ENCODE data around the gene COL28A1. TPM values are rescaled to one million over a fixed set of nuclear protein-coding genes. Genes with fewer than 3 reads are reported as not detected.
"Not testable (repeated sequence)": the region's sequence is repeated elsewhere in the genome, so short reads cannot be mapped to it uniquely, and the experiment has no call there.

The COL28A1 gene
- total and polyA plus RNA-seq, 3 experiments from 2014 or later = not detected

- peak overlapping the region; percentile 77 for H3K27ac ChIP-seq (ENCODE audit: low read depth, low read length)
- Mint-ChIP-seq H3K9me3 (no peaks in the 10 kb centered on the region), H3K27me3 (no peaks in the 10 kb centered on the region), H3K27ac (no peak overlapping the region), H3K4me1 (peaks cover 33 to 39% (median 38%) of the 10 kb centered on the region in 3 donors), H3K36me3 (peaks cover 0 to 3% (median 2%) of the 10 kb centered on the region in 3 donors), H3K4me3 (no peak overlapping the region)
- no peaks in the 10 kb centered on the region for H3K36me3 ChIP-seq (ENCODE audit: insufficient read depth, low read length)
- H3K4me1 ChIP-seq (ENCODE audit: insufficient read depth, low read length) = peaks cover 46% of the 10 kb centered on the region
- H3K27me3 ChIP-seq (ENCODE audit: insufficient read depth, low read length, poor library complexity, severe bottlenecking) = no peaks in the 10 kb centered on the region
- DNase-seq = no peak
- POLR2A ChIA-PET = interaction anchor here (0.6 kb wide), 1 partner anchor 50 kb away, joined by 3 read pairs; no protein-coding TSS in a partner anchor
- H3K4me3 ChIP-seq (ENCODE audit: low read length) = peak overlapping the region; percentile 57
- CTCF ChIA-PET = no interaction called here
- no peaks in the 10 kb centered on the region for H3K9me3 ChIP-seq (ENCODE audit: low read length)
Observed at GRCh38 chr7:7565746-7566650, 30.3 kb upstream of the COL28A1 start.

- Histone ChIP-seq H3K27ac (ENCODE audit: low read depth, low read length) (no peak overlapping the region), H3K36me3 (ENCODE audit: insufficient read depth, low read length) (no peaks in the 10 kb centered on the region), H3K4me1 (ENCODE audit: insufficient read depth, low read length) (peaks cover 41% of the 10 kb centered on the region), H3K27me3 (ENCODE audit: insufficient read depth, low read length, poor library complexity, severe bottlenecking) (no peaks in the 10 kb centered on the region), H3K4me3 (ENCODE audit: low read length) (no peak overlapping the region), H3K9me3 (ENCODE audit: low read length) (no peaks in the 10 kb centered on the region)
- Mint-ChIP-seq H3K27ac (no peak overlapping the region), H3K27me3 (no peaks in the 10 kb centered on the region), H3K4me3 (no peak overlapping the region), H3K36me3 (peaks cover 2 to 3% (median 3%) of the 10 kb centered on the region in 3 donors), H3K4me1 (peaks cover 27 to 30% (median 30%) of the 10 kb centered on the region in 3 donors), H3K9me3 (no peaks in the 10 kb centered on the region)
- POLR2A ChIA-PET = no interaction called here
- CTCF ChIA-PET = interaction anchor here (1.1 kb wide), 1 partner anchor 10 kb away, joined by 3 read pairs; no protein-coding TSS in a partner anchor
- no peak for DNase-seq
Observed at GRCh38 chr7:7565018-7565680, 29.5 kb upstream of the COL28A1 start.

DNA sequence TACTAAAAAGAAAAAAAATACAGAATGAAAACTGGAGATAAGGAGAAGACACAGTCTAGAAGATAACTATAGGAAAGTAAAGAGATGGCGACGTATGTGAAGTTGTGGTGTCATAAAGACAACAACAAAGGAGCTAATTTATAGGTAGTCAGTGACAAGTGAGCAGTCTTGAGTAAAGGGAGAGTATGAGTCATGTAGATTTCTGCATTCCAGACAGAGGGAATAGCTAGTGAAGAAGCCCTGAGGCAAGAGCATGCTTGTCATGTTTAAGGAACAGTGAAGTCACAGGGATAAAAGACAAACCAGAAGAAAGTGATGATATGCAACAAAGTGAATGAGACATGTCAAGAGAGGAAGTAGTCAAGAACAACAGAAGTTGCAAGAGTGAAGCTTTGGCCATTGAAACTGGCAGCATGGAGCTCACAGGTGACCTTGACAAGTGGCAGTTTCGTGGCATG is 28.7 kb upstream of the COL28A1 start:
- no peaks in the 10 kb centered on the region for H3K9me3 ChIP-seq (ENCODE audit: low read length)
- H3K4me1 ChIP-seq (ENCODE audit: insufficient read depth, low read length) = peaks cover 37% of the 10 kb centered on the region
- DNase-seq = no peak
- Mint-ChIP-seq H3K9me3 (peaks cover 0 to 5% (median 0%) of the 10 kb centered on the region in 5 donors), H3K36me3 (peaks cover 0 to 11% (median 6%) of the 10 kb centered on the region in 3 donors), H3K27me3 (no peaks in the 10 kb centered on the region), H3K4me1 (peaks cover 19 to 22% (median 22%) of the 10 kb centered on the region in 3 donors), H3K4me3 (no peak overlapping the region), H3K27ac (no peak overlapping the region)
- H3K4me3 ChIP-seq (ENCODE audit: low read length) = no peak overlapping the region
- no peak overlapping the region for H3K27ac ChIP-seq (ENCODE audit: low read depth, low read length)
- ChIA-PET CTCF (interaction anchor here (1.1 kb wide), 1 partner anchor 9 kb away, joined by 3 read pairs; no protein-coding TSS in a partner anchor), POLR2A (no interaction called here)
- no peaks in the 10 kb centered on the region for H3K27me3 ChIP-seq (ENCODE audit: insufficient read depth, low read length, poor library complexity, severe bottlenecking)
- H3K36me3 ChIP-seq (ENCODE audit: insufficient read depth, low read length) = no peaks in the 10 kb centered on the region

GRCh38 chr7:7563813-7564212 is 28.1 kb upstream of the COL28A1 start:
- POLR2A ChIA-PET = no interaction called here
- Mint-ChIP-seq H3K36me3 (peaks cover 3 to 16% (median 8%) of the 10 kb centered on the region in 3 donors), H3K27me3 (no peaks in the 10 kb centered on the region), H3K4me1 (peaks cover 14 to 17% (median 16%) of the 10 kb centered on the region in 3 donors), H3K27ac (no peak overlapping the region), H3K9me3 (peaks cover 2 to 11% (median 4%) of the 10 kb centered on the region in 5 donors), H3K4me3 (peak overlapping the region in 1 of 7 donors; percentile 45)
- no peak overlapping the region for H3K27ac ChIP-seq (ENCODE audit: low read depth, low read length)
- no peaks in the 10 kb centered on the region for H3K9me3 ChIP-seq (ENCODE audit: low read length)
- H3K4me1 ChIP-seq (ENCODE audit: insufficient read depth, low read length) = peaks cover 32% of the 10 kb centered on the region
- no peaks in the 10 kb centered on the region for H3K27me3 ChIP-seq (ENCODE audit: insufficient read depth, low read length, poor library complexity, severe bottlenecking)
- H3K4me3 ChIP-seq (ENCODE audit: low read length) = no peak overlapping the region
- H3K36me3 ChIP-seq (ENCODE audit: insufficient read depth, low read length) = no peaks in the 10 kb centered on the region
- no peak for DNase-seq
- CTCF ChIA-PET = no interaction called here

DNA sequence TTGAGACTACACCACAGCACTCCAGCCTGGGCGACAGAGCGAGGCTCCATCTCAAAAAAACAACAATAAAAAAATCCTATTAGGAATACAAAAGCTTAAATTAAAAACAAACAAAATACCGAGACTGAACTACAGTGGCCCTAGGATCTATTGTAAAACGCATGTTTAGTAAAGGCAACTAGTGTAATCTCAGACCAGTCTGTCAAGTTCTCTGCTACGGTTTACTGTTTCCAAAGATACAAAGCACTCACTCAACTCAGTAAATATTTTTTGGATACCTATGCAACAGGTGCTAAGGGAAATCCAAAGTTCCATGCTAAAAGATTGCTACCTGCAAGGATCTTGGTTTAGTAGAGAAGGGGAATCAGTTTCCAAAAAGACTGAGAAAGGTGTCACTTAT is 27.6 kb upstream of the COL28A1 start:
- DNase-seq = no peak
- Histone ChIP-seq H3K36me3 (ENCODE audit: insufficient read depth, low read length) (no peaks in the 10 kb centered on the region), H3K27ac (ENCODE audit: low read depth, low read length) (no peak overlapping the region), H3K4me3 (ENCODE audit: low read length) (no peak overlapping the region), H3K9me3 (ENCODE audit: low read length) (no peaks in the 10 kb centered on the region), H3K4me1 (ENCODE audit: insufficient read depth, low read length) (peaks cover 26% of the 10 kb centered on the region), H3K27me3 (ENCODE audit: insufficient read depth, low read length, poor library complexity, severe bottlenecking) (no peaks in the 10 kb centered on the region)
- H3K9me3 Mint-ChIP-seq = peaks cover 6 to 16% (median 8%) of the 10 kb centered on the region in 5 donors
- H3K4me1 Mint-ChIP-seq = peaks cover 8 to 11% (median 11%) of the 10 kb centered on the region in 3 donors
- no peaks in the 10 kb centered on the region for H3K27me3 Mint-ChIP-seq
- ChIA-PET CTCF (no interaction called here), POLR2A (no interaction called here)
- peak overlapping the region in 2 of 7 donors; percentile 13 to 45 for H3K4me3 Mint-ChIP-seq
- H3K36me3 Mint-ChIP-seq = peaks cover 3 to 22% (median 12%) of the 10 kb centered on the region in 3 donors
- H3K27ac Mint-ChIP-seq = no peak overlapping the region

DNA sequence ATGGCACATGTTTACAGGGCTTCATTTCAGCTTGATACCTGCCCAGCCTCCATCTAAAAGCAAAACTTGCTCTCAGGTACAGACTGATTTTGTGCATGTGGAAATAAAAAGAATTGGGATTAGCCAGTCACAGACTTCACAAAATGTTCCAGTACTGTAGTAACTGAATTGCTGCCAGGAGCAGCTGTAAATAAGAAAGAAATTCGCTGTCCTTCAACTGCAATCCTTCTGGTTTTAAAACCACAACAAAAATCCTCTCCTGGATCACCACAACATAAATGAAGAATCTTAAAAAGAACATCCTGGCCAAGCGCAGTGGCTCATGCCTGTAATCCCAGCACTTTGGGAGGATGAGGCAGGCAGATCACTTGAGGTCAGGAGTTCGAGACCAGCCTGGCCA is 27.1 kb upstream of the COL28A1 start:
- ChIA-PET POLR2A (no interaction called here), CTCF (no interaction called here)

GRCh38 chr7:7561591-7561990 is 25.9 kb upstream of the COL28A1 start:
- H3K36me3 ChIP-seq (ENCODE audit: insufficient read depth, low read length); H3K9me3 ChIP-seq (ENCODE audit: low read length); H3K27ac Mint-ChIP-seq; POLR2A ChIA-PET; H3K4me3 ChIP-seq (ENCODE audit: low read length); H3K4me3 Mint-ChIP-seq; H3K27me3 Mint-ChIP-seq; CTCF ChIA-PET; H3K27me3 ChIP-seq (ENCODE audit: insufficient read depth, low read length, poor library complexity, severe bottlenecking); H3K4me1 Mint-ChIP-seq; DNase-seq; H3K27ac ChIP-seq (ENCODE audit: low read depth, low read length): not testable (repeated sequence)
- Mint-ChIP-seq H3K9me3 (peaks cover 6 to 18% (median 14%) of the 10 kb centered on the region in 5 donors), H3K36me3 (peaks cover 3 to 31% (median 8%) of the 10 kb centered on the region in 3 donors)
- peaks cover 18% of the 10 kb centered on the region for H3K4me1 ChIP-seq (ENCODE audit: insufficient read depth, low read length)

More for the DNA sequence above, 27.1 kb upstream of the COL28A1 start:
- Mint-ChIP-seq H3K4me1 (peaks cover 3 to 6% (median 6%) of the 10 kb centered on the region in 3 donors), H3K9me3 (peaks cover 6 to 18% (median 12%) of the 10 kb centered on the region in 5 donors), H3K27me3 (peaks cover 0 to 2% of the 10 kb centered on the region in 2 donors), H3K36me3 (peaks cover 3 to 27% (median 12%) of the 10 kb centered on the region in 3 donors), H3K27ac (no peak overlapping the region), H3K4me3 (peak overlapping the region in 1 of 7 donors; percentile 5)
- Histone ChIP-seq H3K4me1 (ENCODE audit: insufficient read depth, low read length) (peaks cover 21% of the 10 kb centered on the region), H3K36me3 (ENCODE audit: insufficient read depth, low read length) (no peaks in the 10 kb centered on the region), H3K4me3 (ENCODE audit: low read length) (no peak overlapping the region), H3K27me3 (ENCODE audit: insufficient read depth, low read length, poor library complexity, severe bottlenecking) (no peaks in the 10 kb centered on the region), H3K9me3 (ENCODE audit: low read length) (no peaks in the 10 kb centered on the region), H3K27ac (ENCODE audit: low read depth, low read length) (no peak overlapping the region)
- no peak for DNase-seq

DNA sequence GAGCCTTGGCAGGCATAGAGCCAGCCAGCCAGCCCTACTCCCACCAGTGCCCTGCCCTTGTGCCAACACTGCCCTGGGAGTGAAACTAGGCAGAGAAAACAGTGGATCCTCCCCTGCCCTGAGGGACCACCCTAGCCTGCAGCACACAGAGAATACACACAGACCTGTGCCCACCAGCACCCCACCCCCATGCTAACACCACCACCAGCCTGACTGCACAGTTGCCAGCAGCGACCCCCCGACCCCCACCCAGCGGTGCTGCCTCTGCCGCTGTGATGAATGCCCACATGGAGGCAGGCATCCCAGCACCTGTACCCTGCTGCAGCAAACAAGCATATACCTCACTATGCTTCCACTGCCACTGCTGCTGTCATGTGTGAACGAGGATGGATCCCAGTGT is 21.6 kb upstream of the COL28A1 start:
- no peak overlapping the region for H3K27ac ChIP-seq (ENCODE audit: low read depth, low read length)
- no peak for DNase-seq
- Mint-ChIP-seq H3K36me3 (peaks cover 6 to 31% (median 8%) of the 10 kb centered on the region in 3 donors), H3K27me3 (peaks cover 0 to 7% of the 10 kb centered on the region in 2 donors), H3K4me1 (no peaks in the 10 kb centered on the region), H3K27ac (no peak overlapping the region), H3K9me3 (peaks cover 6 to 18% (median 14%) of the 10 kb centered on the region in 5 donors), H3K4me3 (no peak overlapping the region)
- POLR2A ChIA-PET = no interaction called here
- H3K4me1 ChIP-seq (ENCODE audit: insufficient read depth, low read length) = no peaks in the 10 kb centered on the region
- no peaks in the 10 kb centered on the region for H3K36me3 ChIP-seq (ENCODE audit: insufficient read depth, low read length)
- no peaks in the 10 kb centered on the region for H3K27me3 ChIP-seq (ENCODE audit: insufficient read depth, low read length, poor library complexity, severe bottlenecking)
- CTCF ChIA-PET = no interaction called here
- H3K9me3 ChIP-seq (ENCODE audit: low read length) = no peaks in the 10 kb centered on the region
- H3K4me3 ChIP-seq (ENCODE audit: low read length) = no peak overlapping the region
